ENCODE measurements around the gene LMAN2. TPM values are rescaled to one million over a fixed set of nuclear protein-coding genes. Genes with fewer than 3 reads are reported as not detected.
"Not testable (repeated sequence)": the region's sequence is repeated elsewhere in the genome, so short reads cannot be mapped to it uniquely, and the experiment has no call there.

Gene LMAN2
- total RNA-seq, 3 donors from 2014 or later, result 91.9 to 150 (median 139) TPM

- intact Hi-C loops (cut with DNase I, micrococcal nuclease), result loop anchor here in 1 of 2 donors (10.0 kb wide), 1 partner anchor 54 kb away; no protein-coding TSS in a partner anchor
- Histone ChIP-seq H3K4me1 (ENCODE audit: low read depth) (peaks cover 32% of the 10 kb centered on the region), H3K36me3 (ENCODE audit: low read depth) (peaks cover 3% of the 10 kb centered on the region), H3K4me3 (no peak overlapping the region), H3K9me3 (no peaks in the 10 kb centered on the region)
- peak in 2 of 3 donors; percentile 46 to 67 for DNase-seq
- TF ChIP-seq CTCF (IDR thresholded peaks at IDR 0.05), result no peak
- no peak for ATAC-seq
Observed at GRCh38 chr5:177310332-177310731, 41.1 kb downstream of the LMAN2 start.

- peak; percentile 53 for ATAC-seq
- peak; percentile 87 for TF ChIP-seq CTCF (IDR thresholded peaks at IDR 0.05)
- Histone ChIP-seq H3K9me3 (no peaks in the 10 kb centered on the region), H3K4me1 (ENCODE audit: low read depth) (peaks cover 40% of the 10 kb centered on the region), H3K4me3 (no peak overlapping the region), H3K36me3 (ENCODE audit: low read depth) (peaks cover 3% of the 10 kb centered on the region)
- peak; percentile 80 to 83 (median 81) for DNase-seq
- intact Hi-C loops (cut with DNase I, micrococcal nuclease), result loop anchor here in 1 of 2 donors (10.0 kb wide), 1 partner anchor 55 kb away; no protein-coding TSS in a partner anchor
Observed at GRCh38 chr5:177309351-177310191, 41.9 kb downstream of the LMAN2 start.

- DNase-seq (peak in 1 of 3 donors; percentile 20), ATAC-seq (no peak)
- Histone ChIP-seq H3K36me3 (ENCODE audit: low read depth) (peaks cover 3% of the 10 kb centered on the region), H3K9me3 (no peaks in the 10 kb centered on the region), H3K4me3 (no peak overlapping the region), H3K4me1 (ENCODE audit: low read depth) (peaks cover 40% of the 10 kb centered on the region)
- intact Hi-C loops (cut with DNase I, micrococcal nuclease), result no loop called here
- no peak for TF ChIP-seq CTCF (IDR thresholded peaks at IDR 0.05)
Observed at GRCh38 chr5:177308740-177309139, 42.7 kb downstream of the LMAN2 start.

- no peaks in the 10 kb centered on the region for H3K9me3 ChIP-seq
- ATAC-seq, result no peak
- intact Hi-C loops (cut with DNase I, micrococcal nuclease), result no loop called here
- H3K4me1 ChIP-seq (ENCODE audit: low read depth), result peaks cover 38% of the 10 kb centered on the region
- peak in 1 of 3 donors; percentile 58 for DNase-seq
- H3K36me3 ChIP-seq (ENCODE audit: low read depth), result peaks cover 3% of the 10 kb centered on the region
- TF ChIP-seq CTCF (IDR thresholded peaks at IDR 0.05), result no peak
- no peak overlapping the region for H3K4me3 ChIP-seq
Observed at GRCh38 chr5:177307544-177308363, 43.7 kb downstream of the LMAN2 start.

GRCh38 chr5:177306674-177307543 lies 44.6 kb downstream of the LMAN2 start:
- Histone ChIP-seq H3K9me3 (no peaks in the 10 kb centered on the region), H3K36me3 (ENCODE audit: low read depth) (no peaks in the 10 kb centered on the region), H3K4me1 (ENCODE audit: low read depth) (peaks cover 41% of the 10 kb centered on the region), H3K4me3 (no peak overlapping the region)
- ATAC-seq (no peak), DNase-seq (peak in 1 of 3 donors; percentile 58)
- intact Hi-C loops (cut with DNase I, micrococcal nuclease), result no loop called here
- TF ChIP-seq CTCF (IDR thresholded peaks at IDR 0.05), result no peak

GRCh38 chr5:177306103-177306640 lies 45.3 kb downstream of the LMAN2 start:
- H3K9me3 ChIP-seq; H3K4me3 ChIP-seq; intact Hi-C loops (cut with DNase I, micrococcal nuclease); DNase-seq; ATAC-seq; H3K36me3 ChIP-seq (ENCODE audit: low read depth): not testable (repeated sequence)
- peaks cover 43% of the 10 kb centered on the region for H3K4me1 ChIP-seq (ENCODE audit: low read depth)
